ENCODE measurements around the gene ZNF208.
"Not testable (repeated sequence)": the region's sequence is repeated elsewhere in the genome, so short reads cannot be mapped to it uniquely, and the experiment has no call there.

GRCh38 chr19:21885516-21885915 is 125.2 kb downstream of the ZNF208 start:
- TF ChIP-seq CTCF, EP300 (IDR thresholded peaks at IDR 0.05): not testable (repeated sequence)

Data from upper lobe of left lung (tissue), 4 donors.